ENCODE measurements around the gene GALNS. TPM values are rescaled to one million over a fixed set of nuclear protein-coding genes. Genes with fewer than 3 reads are reported as not detected.

Gene GALNS
- polyA plus RNA-seq, 12 donors, result 11.2 to 35.2 (median 18.8) TPM; not detected in 1

DNA sequence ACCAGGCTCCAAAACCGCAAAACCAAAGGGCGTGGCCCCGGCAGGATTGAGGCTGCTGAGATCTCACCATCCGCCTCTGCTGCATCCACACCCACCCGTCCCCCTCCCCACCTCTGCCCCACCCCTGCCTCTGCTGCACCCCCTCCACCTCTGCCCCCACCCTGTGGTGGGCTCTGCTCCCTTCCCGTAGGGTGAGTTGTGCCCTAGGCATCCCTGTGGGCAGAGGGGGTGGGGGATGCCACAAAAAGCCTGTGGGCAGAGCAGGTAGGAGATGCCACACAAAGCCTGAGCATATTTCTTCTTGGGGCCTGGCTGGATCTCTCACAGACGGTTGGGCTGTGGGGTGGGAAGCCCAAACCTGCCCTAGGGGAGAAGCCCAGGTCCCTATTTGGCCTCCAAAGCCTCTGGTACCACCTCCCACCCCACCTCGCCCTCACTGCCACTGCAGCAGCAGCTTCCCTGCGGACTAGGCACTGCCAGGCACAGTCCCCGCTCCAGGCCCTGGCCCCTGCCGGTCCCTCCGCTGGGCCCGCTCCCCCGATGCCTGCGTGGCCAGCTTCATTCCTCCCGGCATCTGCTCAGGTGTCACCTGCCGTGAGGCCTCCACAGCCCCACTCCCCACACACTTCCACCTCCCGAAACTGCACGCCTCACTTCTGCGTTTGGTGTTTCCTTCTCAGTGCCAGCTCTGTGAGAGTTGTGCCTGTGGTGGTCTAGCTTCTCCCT, 21.0 kb upstream of the GALNS start:
- DNase-seq, result no peak

DNA sequence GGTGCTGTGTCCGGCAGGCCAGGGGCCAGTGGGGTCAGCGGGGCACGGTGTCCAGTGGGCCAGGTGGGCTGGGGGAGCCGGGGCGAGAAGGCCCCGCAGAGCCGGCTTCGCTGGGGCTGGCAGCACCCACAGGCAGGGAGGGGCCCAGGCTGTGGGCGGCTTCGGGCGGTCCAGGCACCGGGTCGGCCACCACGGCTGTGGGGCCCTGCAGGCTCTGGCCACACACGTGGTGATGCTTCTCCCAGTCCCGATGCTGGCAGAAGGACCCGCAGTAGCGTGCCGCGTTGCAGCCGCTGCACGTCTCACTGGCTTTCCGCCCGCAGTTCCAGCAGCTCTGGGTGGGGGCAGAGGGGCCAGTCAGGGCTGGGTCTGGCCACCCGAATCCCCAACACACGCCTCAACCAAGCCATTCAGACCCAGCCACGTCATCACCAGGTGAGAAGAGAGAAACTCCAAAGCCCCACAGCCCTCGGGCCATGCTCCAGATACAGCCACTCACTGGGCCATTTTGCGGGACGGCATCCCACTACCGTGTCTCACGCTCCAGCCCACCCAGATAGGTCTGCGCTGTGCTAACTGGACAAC, 20.3 kb upstream of the GALNS start:
- no peak for DNase-seq

DNA sequence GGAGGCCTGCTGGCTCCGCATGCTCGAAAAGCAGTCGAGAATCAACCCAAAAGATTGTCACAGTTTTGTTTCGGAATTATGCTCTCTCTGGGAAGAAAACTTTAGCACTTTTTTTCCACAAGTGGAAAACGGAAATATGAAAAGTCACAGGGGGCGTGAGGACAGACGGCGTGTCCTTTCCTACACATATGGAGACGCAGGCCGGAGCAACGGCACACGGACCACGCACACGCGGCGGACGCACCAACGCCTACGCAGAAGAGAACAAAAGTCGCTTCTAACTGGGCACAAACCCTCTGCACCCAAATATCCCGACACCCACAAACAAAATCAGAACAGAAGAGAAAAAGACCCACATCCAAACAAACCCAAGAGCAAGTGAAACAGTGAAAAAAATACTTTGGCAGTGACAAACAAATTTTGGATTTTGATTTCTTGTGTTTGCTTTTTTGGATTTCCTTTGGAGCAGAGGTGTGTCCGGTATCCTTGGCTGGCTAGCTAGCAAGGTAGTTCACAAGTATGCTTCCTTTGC, 19.0 kb upstream of the GALNS start:
- DNase-seq, result no peak

DNA sequence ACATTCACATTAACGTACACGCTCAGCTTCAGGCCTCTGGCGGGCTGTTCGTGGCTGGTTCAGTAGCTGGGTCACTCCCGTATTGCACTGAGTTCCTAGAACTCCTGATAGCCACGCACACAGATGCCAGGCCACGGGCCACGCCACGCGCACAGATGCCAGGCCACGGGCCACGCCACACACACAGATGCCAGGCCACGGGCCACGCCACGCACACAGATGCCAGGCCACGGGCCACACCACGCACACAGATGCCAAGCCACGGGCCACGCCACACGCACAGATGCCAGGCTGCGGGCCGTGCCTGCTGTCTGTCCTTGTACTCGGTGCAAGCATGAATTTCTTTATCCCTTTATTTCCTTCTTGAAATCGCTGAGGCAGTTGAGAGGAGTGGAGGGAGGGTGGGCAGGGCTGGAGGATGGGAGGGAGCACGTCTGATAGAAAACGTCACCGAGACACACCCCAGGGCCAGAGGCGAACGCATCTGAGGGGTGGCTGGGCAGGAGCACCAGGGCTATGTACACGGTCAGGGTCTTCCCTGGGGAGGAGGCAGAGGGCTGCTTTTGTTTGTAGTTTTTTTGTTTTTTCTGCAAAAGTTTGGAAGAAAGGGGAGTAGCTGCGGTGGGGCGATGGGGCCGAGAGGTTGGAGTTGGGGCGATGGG, 18.3 kb upstream of the GALNS start:
- DNase-seq, result no peak

DNA sequence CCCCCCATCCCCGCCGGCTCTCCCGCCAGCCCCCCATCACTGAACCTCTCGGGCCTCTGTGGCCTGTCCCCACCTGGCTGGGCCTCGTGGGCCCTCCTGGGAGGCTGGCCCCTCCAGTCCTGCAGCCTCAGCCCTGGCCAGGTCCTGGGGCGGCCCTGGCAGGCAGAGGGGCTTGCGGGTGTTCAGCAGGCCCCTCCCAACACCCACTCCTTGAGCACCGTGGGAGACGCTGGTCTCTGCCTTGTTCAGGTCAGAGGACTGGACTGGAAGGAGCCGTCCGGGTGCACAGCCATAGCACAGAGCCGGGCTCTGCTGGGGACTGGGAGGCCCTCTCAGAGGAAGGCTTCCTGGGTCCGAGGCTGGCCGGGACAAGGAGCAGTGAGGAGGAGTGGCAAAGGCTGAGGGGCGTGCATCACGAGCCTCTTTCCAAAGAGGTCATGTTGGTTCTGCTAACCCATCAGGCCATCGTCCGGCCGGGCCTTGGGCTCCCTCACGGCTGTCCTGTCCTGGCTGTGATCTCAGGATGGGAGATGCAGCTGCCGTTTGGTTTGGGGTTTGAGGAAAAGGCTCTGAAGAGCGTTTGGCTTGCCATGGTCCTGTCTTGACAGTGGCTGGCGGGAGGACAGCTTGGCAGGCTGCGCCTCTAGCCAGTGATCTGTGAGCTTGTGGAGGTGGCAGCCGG, 16.0 kb upstream of the GALNS start:
- DNase-seq, result no peak

DNA sequence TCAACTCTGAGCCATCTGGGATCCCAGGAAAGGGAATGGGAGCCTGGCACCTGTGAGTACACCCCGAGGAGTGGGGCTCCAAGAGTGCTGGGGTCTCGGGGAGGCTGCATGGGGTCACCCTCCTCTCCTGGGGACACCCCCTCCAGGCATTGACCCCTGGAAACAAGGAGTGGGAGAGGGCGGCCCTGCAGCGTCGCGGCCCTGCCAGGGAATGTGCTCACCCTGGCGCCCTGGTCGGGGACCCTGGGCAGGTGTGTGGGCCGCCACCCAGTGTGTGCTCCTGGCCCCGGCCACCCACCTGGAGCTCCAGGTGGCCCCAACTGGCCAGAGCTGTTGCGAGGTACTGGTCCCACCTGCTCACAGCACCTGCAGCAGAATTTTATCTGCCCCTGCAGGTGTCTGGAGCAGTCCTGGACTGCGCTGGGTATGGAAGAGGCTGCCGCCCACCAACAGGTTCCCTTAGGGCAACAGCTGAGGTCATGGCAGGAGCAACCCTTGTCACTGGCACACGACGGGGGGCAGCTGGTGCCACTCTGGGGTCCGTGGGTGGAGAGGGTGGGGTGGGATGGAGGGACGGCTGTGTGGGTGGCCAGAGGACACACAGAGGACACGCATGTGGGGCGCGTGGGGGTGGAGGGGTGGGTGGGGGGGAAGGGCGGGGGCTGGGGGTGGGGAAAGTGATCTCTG, 15.1 kb upstream of the GALNS start:
- no peak for DNase-seq

DNA sequence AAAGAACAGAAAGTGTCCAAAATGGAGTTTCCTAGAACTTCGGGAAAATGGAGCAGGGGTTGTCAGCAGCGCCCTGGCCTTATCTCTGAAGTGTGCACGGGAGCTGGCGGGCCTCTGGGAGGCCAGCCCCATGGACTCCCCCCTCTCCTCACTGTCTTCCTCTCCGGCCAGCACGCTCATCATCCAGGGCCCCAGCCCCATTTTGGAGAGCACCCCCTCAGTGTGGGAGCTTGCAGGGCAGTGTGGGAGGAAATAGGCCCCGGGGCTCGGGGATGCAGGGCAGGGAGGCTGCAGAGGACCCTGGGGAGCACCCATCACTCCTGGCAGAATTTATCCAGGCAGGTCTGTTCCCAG, 14.6 kb upstream of the GALNS start:
- DNase-seq, result no peak

DNA sequence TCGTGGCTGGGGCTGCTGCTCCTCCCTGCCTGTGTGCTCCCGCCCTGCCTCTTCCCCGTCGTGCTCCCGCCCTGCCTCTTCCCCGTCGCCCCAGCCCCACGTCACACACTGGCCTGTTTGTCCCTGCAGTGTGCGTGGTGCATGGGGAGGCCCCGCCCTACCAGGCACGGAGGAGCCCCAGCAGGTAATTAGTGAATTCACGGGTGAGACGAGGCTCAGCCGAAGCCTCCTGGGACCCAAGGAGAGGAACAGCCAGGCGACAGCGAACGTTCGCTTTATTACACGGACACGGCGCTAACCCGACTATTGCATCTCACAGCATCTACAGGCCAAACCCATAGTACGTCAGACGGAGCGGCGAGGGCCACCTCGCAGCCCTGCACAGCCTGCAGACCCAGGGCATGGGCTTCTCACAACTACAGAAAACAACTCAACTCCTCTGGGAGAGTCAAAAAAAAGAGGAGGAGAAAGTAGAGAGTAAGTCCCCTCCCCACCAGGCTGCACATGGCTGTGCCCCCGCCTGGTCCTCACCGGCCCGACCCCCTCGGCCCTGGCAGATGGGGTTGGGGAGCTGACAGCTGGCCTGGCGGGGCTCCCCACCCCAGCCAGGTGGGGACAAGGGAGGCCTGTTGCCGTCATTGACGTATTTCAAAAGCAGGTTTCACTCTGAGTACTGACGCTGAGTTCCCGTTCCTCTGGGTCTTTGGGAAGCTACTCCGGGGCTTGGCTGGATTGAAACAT, 14.0 kb upstream of the GALNS start:
- no peak for DNase-seq

DNA sequence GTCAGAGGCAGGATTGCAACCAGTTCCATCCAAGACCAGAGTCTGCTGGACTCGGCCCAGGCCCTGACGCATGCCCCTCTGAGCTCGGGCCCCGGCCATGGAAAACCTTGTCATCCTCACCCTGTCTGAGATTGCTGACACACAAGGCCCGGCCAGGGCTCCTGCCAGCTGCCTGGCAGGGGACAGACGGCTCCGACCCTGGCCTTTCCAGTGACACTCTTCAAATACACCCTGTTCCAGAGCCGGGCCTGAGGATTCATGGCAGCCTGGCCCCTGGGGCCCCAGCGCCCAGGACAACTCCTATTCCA, 12.9 kb upstream of the GALNS start:
- DNase-seq, result no peak

DNA sequence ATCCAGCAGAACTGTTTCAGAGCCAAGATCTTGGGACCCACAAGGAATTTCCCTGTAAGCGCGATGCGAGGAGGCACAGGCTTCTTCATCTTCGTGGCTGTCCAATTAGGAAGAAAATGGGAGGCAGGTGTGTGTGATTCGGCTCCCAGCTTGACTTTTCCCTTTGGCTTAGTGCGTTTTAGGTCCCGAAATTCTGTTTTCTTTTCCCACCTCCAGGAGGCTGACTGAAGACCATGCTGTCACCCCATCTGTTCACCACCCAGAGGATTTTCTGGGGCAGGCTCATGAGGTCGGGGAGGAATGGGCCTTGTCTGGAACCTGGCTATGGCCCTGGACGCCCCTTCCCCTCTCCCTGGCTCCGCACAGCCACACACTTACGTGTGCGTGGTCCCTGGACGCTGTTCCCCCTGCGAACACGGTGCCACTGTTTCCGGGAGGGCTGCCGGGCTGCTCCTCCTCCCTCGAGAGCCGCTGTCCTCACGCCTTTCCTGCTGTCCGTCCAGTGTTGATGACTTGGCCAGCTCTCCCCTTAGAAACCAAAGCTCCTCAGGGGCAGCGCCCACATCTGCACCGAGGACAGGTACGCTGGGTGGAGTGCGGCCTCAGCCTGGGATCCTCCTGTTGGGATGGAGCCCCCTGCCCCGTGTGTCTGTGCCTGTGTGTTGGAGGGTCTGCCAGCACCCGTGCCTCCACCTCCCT, 12.4 kb upstream of the GALNS start:
- no peak for DNase-seq

DNA sequence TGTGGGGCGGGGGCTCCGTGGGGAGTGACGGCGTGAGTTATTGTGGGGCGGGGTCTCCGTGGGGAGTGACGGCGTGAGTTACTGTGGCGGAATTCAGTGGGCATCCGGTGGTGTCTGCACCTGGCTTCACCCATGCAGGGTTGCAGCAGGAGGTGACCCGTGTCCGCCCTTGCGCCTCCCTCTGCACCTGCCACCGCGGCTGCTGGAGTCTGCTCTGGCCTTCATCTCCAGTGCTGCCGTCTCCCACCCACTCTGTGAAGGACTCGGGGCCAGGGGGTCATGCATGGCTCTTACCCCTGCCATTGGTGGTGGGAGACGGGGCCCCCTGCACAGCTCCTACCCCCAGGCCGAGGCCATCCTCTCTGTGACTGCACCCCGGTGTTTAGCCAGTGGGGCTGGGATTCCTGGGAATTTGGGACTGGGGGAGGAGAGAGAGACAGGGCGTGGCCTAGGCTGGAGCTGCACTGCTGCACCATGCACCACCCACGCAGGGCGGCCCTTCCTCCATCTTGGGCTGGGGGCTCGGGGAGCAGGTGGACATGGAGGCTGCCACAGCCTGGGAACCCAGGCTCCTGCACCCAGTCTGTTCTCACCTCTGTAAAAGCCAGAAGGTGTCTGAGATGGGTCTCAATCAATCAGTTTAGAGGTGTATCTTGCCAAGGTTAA, 11.0 kb upstream of the GALNS start:
- no peak for DNase-seq

DNA sequence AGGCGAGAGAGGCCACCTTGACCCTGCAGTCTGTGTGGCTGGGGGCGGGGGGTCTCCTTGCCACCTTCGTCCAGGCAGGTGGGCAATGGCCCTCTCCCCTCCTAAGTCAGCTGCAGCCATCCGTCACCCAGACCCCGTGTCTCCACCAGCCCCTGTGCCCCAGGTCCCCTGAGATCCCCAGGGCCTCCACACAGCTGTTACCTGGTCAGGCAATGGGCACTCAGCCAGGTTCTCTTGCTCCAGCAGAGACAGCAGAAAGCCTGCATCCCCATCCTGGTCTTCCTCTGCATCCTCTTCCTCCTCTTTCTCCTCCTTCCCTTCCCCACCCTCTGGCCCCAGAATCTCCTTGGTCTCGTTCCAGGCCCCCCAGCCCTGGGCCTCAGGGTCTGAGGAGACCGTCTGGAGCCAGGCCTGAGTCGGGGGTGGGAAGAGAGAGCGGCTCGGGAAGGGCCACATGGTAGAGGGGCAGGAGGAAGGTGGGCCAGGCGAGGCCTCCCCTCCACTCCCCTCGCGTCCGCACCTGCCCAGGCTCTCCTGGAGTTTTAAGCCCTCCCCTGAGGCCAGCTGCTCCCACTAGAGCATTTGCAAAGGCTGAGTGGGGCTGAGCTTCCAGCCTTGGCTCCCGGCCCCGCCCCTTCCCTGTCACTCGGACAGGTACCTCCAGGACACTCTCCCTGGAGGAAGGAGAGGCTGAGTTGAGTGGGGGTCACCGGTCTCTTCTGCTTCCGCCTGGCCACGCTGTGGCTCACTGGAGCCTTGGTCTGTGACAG, 9.6 kb upstream of the GALNS start, which contains the start of gene PABPN1L:
PABPN1L (minus strand) TSS at position 510 of the 770 bp plus-strand sequence; CDS start at position 456, 54 bp downstream.
- DNase-seq, result no peak

DNA sequence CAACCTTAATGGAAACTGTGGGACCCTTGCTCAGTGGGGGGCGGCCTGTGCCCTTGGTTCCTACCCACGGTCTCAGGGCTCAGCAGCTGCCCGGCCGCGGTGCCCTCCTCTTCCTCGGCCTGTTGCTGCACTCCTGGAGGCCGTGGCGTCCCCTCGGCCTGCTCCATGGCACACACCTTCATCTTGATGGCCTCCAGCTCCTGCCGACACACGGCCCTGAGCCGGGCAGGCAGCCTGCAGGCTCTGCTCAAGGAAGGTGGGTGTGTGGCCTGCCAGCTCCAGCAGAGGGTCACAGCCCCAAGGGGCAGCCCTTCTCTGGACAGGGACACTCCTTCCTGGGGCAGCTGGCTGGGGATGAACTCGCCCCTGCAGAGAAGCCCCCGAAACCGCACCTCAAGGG, 9.0 kb upstream of the GALNS start:
- no peak for DNase-seq

DNA sequence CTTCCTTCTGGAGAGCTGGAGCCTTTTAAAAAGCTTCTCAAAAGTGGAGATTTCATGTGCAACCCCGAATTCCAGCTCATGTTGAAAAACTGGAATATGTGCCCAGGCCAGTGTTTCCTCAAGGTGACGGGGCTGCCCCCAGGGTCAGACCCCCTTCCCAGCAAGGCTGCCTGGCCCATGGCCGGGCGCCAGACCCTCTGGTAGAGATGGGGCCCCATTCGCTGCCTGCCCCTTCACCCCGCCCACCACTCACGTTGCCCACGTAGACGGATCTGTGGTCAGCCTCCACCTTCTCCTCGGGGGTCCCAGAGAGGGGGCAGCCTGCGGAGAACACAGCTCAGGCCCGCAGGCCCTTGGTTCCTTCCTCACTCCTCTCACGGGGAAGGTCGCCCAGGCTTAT, 8.6 kb upstream of the GALNS start:
- no peak for DNase-seq

DNA sequence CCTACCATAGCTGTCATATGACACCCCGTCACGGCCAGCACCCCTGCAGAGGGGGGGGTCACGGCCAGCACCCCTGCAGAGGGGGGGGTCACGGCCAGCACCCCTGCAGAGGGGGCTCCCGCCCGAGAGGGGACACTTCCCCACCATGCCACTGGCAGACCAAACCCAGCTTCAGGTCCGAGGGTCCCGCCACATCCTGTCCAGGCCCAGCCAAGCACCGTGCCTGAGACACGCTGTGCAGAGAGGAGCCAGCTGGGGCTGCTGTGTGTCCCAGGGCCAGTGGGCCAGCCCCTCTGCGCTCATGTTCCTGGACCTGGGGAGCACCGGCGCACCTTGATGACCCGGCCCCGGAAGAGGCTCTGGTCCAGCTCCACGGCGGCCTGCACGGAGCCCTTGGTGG, 7.8 kb upstream of the GALNS start:
- DNase-seq, result no peak

DNA sequence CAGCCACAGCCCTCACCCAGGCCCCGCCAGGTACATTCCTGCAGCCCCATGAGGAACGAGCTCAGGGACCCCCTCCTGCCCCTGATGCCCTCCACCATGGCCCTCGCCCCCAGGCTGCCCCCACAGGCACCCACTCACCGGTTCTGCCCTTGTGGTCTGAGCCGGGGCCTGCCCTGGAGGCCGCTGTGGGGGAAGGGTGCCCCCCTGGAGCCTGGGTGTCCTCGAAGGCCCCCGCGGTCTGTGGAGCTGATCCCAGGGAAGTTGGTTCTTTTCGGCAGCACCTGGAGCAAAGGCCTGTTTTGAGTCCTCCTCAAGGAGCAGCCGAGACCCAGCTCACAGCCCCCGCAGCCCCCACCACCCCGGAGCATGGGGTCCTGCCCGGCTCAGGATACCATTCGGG, 7.4 kb upstream of the GALNS start:
- no peak for DNase-seq

DNA sequence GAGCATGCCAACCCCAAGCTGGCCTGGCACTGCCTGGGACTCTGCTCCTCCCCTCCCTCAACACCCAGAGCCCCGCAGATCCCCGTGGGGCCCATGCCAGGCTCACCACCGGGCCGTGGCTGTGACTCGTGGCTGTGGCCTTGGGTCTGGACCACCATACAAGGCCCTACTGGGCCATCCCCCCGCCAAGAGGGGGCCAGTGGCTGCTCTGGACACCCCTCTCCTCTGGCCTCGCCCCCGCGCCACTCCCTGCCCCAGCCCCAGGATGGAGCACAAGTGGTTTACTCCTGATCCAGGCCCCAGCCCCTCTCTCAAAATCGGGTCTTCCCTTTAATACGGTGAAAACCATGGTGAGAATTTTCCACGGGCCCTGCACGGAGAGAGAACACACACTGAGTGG, 6.7 kb upstream of the GALNS start:
- DNase-seq, result no peak

DNA sequence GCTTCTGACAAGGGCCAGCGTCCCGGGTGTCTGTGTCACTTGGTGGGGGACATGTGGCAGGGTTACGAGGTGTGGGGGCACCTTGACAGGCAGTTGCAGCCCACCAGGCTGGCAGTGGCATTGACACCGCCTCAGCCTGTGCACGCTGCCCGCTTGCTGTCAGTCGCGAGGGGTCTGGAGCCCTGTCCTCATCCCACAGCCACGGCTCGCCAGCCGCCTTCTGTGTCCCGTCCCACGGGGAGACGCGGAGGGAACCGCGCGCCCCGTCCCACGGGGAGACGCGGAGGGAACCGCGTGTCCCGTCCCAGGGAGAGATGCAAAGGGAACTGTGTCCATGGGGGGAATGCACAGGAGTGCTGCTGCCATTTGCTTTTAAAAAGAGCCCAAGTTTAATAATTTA, 6.2 kb upstream of the GALNS start:
- DNase-seq, result no peak

DNA sequence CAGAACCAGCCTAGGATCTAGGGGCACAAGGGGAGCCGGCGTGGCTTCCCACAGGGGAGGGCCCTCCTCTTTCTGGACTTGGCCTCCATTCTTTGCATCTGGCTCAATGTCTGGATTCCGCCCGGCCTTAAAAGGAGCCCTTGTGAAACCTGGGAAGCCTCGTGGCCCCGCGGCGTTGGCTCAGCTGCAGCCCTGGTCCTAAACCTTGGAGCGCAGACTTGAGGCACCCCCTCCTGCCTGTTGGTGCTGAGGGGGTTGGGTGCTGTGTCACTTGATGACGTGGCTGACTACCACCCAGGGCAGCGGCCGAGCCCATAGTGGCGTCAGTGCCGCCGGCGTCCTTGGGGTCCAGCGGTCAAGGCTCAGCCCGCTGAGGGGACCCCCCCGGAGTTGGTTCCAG, 4.6 kb upstream of the GALNS start:
- no peak for DNase-seq

Measured in muscle of arm (tissue), 12 donors.